ENCODE results near the gene NOP10.

DNA sequence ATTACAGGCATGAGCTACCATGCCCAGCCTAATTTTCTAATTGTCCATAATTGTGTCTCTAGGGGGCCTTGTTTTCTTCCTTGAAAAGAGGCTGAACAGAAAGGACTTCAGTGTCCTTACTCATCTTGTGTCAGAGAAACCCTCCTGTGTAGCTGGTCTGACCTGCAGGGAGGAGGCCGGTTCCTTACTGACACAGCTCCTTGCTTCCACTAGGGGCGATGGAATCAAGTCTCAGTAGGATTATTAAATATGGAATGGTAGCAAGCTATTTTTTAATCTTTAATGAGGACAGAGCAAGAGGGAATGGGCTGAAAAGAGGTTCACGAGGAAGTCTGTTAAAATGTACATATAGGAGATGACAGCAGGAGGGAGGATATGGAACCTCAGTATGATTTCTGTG is 15.4 kb upstream of the NOP10 start:
- no peak for TF ChIP-seq POLR2A (IDR thresholded peaks at IDR 0.05)
- TF ChIP-seq, protein P1, sequence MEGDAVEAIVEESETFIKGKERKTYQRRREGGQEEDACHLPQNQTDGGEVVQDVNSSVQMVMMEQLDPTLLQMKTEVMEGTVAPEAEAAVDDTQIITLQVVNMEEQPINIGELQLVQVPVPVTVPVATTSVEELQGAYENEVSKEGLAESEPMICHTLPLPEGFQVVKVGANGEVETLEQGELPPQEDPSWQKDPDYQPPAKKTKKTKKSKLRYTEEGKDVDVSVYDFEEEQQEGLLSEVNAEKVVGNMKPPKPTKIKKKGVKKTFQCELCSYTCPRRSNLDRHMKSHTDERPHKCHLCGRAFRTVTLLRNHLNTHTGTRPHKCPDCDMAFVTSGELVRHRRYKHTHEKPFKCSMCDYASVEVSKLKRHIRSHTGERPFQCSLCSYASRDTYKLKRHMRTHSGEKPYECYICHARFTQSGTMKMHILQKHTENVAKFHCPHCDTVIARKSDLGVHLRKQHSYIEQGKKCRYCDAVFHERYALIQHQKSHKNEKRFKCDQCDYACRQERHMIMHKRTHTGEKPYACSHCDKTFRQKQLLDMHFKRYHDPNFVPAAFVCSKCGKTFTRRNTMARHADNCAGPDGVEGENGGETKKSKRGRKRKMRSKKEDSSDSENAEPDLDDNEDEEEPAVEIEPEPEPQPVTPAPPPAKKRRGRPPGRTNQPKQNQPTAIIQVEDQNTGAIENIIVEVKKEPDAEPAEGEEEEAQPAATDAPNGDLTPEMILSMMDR (IDR thresholded peaks at IDR 0.05): no peak

Measured in adrenal gland (tissue), 5 donors.